Left lung (tissue), 10 donors: Measurements from ENCODE around the gene CNTN4. TPM values are rescaled to one million over a fixed set of nuclear protein-coding genes. Genes with fewer than 3 reads are reported as not detected.
A peak's percentile ranks its signal among the peaks of the same experiment; 100 is the strongest.

Source experiments
- ATAC-seq: fragments of 200-7000 bp; cut with Tn5 transposase; one replicate; pipeline ENCODE4 v1.9.1; 2020; ENCODE audit warnings: moderate library complexity
- DNase-seq, 4 donors: peaks; one replicate each; pipeline ENCODE4 v3.0.0-alpha.2; 2013 to 2020
- H3K27ac ChIP-seq, 2 donors: fragments of 200-600 bp; sonication (generic) in 1 of 2; one replicate each; pipeline versions ENCODE4 v1.5.0 to v1.8.0; 2020 to 2021
- H3K27me3 ChIP-seq, 2 donors: fragments of 200-600 bp; sonication (generic) in 1 of 2; one replicate each; pipeline versions ENCODE4 v1.5.0 to v1.8.0; 2020 to 2021
- H3K36me3 ChIP-seq, 2 donors: fragments of 200-600 bp; sonication (generic) in 1 of 2; one replicate each; pipeline versions ENCODE4 v1.5.0 to v1.8.0; 2020 to 2021
- H3K4me1 ChIP-seq, 2 donors: fragments of 200-600 bp; one replicate each; pipeline ENCODE4 v1.8.0; 2021
- H3K4me3 ChIP-seq, 2 donors: fragments of 200-600 bp; sonication (generic) in 1 of 2; one replicate each; pipeline versions ENCODE4 v1.5.0 to v1.8.0; 2020 to 2021; ENCODE audit warnings: mild to moderate bottlenecking in 1 of 2
- H3K9me3 ChIP-seq, 2 donors: fragments of 200-600 bp; sonication (generic) in 1 of 2; one replicate each; pipeline versions ENCODE4 v1.5.0 to v1.8.0; 2020 to 2021
- CTCF ChIP-seq, 2 donors: fragments of 200-600 bp; sonication (generic) in 1 of 2; IDR thresholded peaks; one replicate each; pipeline versions ENCODE4 v1.5.0 to v1.8.0; 2021; ENCODE audit warnings: antibody characterized with exemption in 2 of 2
- intact Hi-C, 2 donors: fragments of 100-400 bp; cut with DNase I; formaldehyde crosslinking; loops; one replicate each; pipeline versions ENCODE4 v1.11.2 to v1.14.2; 2022
- polyA plus RNA-seq, 6 donors: library from polyadenylated mRNA; unstranded; fragments of 120-200 nt; gene quantifications; one replicate each; pipeline ENCODE4 v1.2.1, GENCODE V29; 2013; ENCODE audit not compliant: insufficient read length in 6 of 6
- total RNA-seq, 2 donors: library from RNA; stranded (reverse); fragmentation: NEBNext Ultra II Directional; extraction: Animal tissue kit (Norgen Biotek cat#: 25700); gene quantifications; one replicate each; pipeline ENCODE4 v1.2.1, GENCODE V29; 2021
- donor health status: DM: no; HTN: yes; CAD: no.
- donor health status: DM: no; HTN: no; CAD: no.

The CNTN4 gene
- total and polyA plus RNA-seq, 8 donors = 5.9 to 10.4 (median 8.2) TPM

- no peak overlapping the region for H3K27ac ChIP-seq
- no peak for TF ChIP-seq CTCF (IDR thresholded peaks at IDR 0.05)
- intact Hi-C loops = no loop called here
- DNase-seq (no peak), ATAC-seq (no peak)
- H3K27me3 ChIP-seq = no peaks in the 10 kb centered on the region
- H3K4me1 ChIP-seq = no peaks in the 10 kb centered on the region
- no peak overlapping the region for H3K4me3 ChIP-seq
- no peaks in the 10 kb centered on the region for H3K9me3 ChIP-seq
- H3K36me3 ChIP-seq = no peaks in the 10 kb centered on the region
These were observed 479.9 kb downstream of the CNTN4 start for GRCh38 chr3:2578560-2578959.

GRCh38 chr3:2579206-2579605, 480.5 kb downstream of the CNTN4 start:
- TF ChIP-seq CTCF (IDR thresholded peaks at IDR 0.05) = no peak
- no peak for ATAC-seq
- Histone ChIP-seq H3K4me3 (no peak overlapping the region), H3K27ac (no peak overlapping the region), H3K9me3 (no peaks in the 10 kb centered on the region), H3K4me1 (no peaks in the 10 kb centered on the region), H3K27me3 (no peaks in the 10 kb centered on the region), H3K36me3 (no peaks in the 10 kb centered on the region)
- intact Hi-C loops = no loop called here
- DNase-seq = peak in 2 of 4 donors; percentile 5 to 27

GRCh38 chr3:2583046-2583445, 484.4 kb downstream of the CNTN4 start:
- no peak overlapping the region for H3K27ac ChIP-seq
- no peaks in the 10 kb centered on the region for H3K9me3 ChIP-seq
- no peak for TF ChIP-seq CTCF (IDR thresholded peaks at IDR 0.05)
- no peaks in the 10 kb centered on the region for H3K36me3 ChIP-seq
- no peaks in the 10 kb centered on the region for H3K4me1 ChIP-seq
- ATAC-seq (no peak), DNase-seq (no peak)
- no peak overlapping the region for H3K4me3 ChIP-seq
- intact Hi-C loops = no loop called here
- no peaks in the 10 kb centered on the region for H3K27me3 ChIP-seq

- ATAC-seq = no peak
- no peak overlapping the region for H3K27ac ChIP-seq
- TF ChIP-seq CTCF (IDR thresholded peaks at IDR 0.05) = no peak
- no peaks in the 10 kb centered on the region for H3K9me3 ChIP-seq
- no peaks in the 10 kb centered on the region for H3K27me3 ChIP-seq
- H3K36me3 ChIP-seq = no peaks in the 10 kb centered on the region
- intact Hi-C loops = no loop called here
- H3K4me3 ChIP-seq = no peak overlapping the region
- no peak for DNase-seq
- H3K4me1 ChIP-seq = no peaks in the 10 kb centered on the region
These were observed 490.8 kb downstream of the CNTN4 start for GRCh38 chr3:2589336-2589969.

GRCh38 chr3:2595486-2595885, 496.8 kb downstream of the CNTN4 start:
- H3K4me1 ChIP-seq = no peaks in the 10 kb centered on the region
- intact Hi-C loops = no loop called here
- H3K27me3 ChIP-seq = no peaks in the 10 kb centered on the region
- H3K4me3 ChIP-seq = no peak overlapping the region
- no peak for ATAC-seq
- no peak for TF ChIP-seq CTCF (IDR thresholded peaks at IDR 0.05)
- no peaks in the 10 kb centered on the region for H3K36me3 ChIP-seq
- no peak overlapping the region for H3K27ac ChIP-seq
- H3K9me3 ChIP-seq = no peaks in the 10 kb centered on the region
- no peak for DNase-seq
